Esophagus muscularis mucosa (tissue), 3 donors: ENCODE results near the gene TM7SF2.

Experiments
- POLR2A ChIP-seq: fragments of 450-650 bp; IDR thresholded peaks from one replicate; pipeline ENCODE4 v1.6.1; 2017; ENCODE audit warnings: antibody characterized with exemption, moderate library complexity, mild to moderate bottlenecking, low read depth
- TF ChIP-seq, protein P1 (sequence below), 3 experiments: fragments of 200-600 bp in 2 of 3; fragments of 450-650 bp in 1 of 3; sonication (generic) in 2 of 3; IDR thresholded peaks; one replicate each; pipeline ENCODE4 v1.5.1; 2017 to 2019; ENCODE audit warnings: antibody characterized with exemption in 3 of 3, mild to moderate bottlenecking in 2 of 3, moderate library complexity in 1 of 3

DNA sequence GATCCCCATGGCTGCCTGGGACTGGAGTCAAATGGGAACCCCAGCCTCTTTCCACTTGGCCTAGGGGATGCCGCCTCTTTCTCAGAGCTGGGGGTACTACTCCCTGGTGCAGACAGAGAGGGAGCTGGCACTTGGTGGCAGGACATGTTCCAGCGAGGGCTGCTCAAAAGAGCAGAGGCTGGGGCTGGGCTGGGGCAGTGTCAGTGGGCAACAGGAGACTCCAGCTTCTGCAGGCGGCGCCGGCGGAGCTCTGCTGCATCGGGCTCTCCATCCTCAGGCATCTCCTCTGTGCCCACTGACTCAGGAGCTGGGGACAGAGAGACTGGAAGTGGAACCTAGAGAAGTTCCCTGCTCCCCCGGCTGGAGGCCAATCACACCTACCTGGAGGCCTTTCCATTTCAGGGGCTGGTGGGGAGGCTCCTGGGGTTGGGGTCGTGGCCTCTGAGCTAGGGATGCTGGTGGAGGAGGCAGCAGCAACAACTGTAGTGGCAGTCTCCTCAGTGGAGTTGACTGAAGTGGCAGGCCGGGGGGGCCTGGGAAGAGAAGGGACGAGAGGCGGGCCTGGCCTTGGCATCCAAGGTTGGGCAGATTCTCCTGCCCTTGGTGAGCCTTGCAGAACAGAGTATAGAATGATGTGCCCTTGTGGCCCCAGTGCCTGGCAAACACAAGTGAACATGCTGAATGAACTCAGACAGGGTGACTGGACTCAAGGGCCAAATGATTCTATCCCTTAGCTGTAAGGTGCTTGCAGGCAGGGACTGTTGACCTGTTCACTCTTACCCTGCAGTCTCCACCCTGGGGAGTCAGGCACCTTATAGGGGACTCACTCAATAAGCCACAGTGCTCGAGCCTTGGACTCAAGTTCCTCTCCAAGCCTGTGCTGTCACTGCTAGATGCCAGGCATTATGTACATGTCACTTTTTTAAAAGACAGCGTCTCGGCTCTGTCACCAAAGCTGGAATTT lies 16.8 kb downstream of the TM7SF2 start:
- TF ChIP-seq, protein P1, sequence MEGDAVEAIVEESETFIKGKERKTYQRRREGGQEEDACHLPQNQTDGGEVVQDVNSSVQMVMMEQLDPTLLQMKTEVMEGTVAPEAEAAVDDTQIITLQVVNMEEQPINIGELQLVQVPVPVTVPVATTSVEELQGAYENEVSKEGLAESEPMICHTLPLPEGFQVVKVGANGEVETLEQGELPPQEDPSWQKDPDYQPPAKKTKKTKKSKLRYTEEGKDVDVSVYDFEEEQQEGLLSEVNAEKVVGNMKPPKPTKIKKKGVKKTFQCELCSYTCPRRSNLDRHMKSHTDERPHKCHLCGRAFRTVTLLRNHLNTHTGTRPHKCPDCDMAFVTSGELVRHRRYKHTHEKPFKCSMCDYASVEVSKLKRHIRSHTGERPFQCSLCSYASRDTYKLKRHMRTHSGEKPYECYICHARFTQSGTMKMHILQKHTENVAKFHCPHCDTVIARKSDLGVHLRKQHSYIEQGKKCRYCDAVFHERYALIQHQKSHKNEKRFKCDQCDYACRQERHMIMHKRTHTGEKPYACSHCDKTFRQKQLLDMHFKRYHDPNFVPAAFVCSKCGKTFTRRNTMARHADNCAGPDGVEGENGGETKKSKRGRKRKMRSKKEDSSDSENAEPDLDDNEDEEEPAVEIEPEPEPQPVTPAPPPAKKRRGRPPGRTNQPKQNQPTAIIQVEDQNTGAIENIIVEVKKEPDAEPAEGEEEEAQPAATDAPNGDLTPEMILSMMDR (IDR thresholded peaks at IDR 0.05), result no peak
- TF ChIP-seq POLR2A, result no peak
